Transverse colon (tissue), 4 donors: ENCODE measurements around the gene TMSB4X. TPM values are rescaled to one million over a fixed set of nuclear protein-coding genes. Genes with fewer than 3 reads are reported as not detected.
"Not testable (repeated sequence)": the region's sequence is repeated elsewhere in the genome, so short reads cannot be mapped to it uniquely, and the experiment has no call there.

ENCODE experiments used
- DNase-seq: peaks from one replicate; pipeline ENCODE4 v3.0.0-alpha.2; 2019
- H3K27ac ChIP-seq, 4 donors: fragments of 200-600 bp; sonication (generic); 2 replicates each; pipeline ENCODE4 v1.5.1; 2016 to 2018; ENCODE audit warnings: inconsistent platforms in 4 of 4
- H3K27me3 ChIP-seq: fragments of 200-600 bp; sonication (generic); 2 replicates; pipeline ENCODE4 v1.5.1; 2017; ENCODE audit warnings: inconsistent platforms
- H3K36me3 ChIP-seq, 4 donors: fragments of 200-600 bp; sonication (generic); 2 replicates each; pipeline ENCODE4 v1.5.1; 2017 to 2019; ENCODE audit warnings: inconsistent platforms in 4 of 4
- H3K4me1 ChIP-seq, 4 donors: fragments of 200-600 bp; sonication (generic); 2 replicates each; pipeline ENCODE4 v1.5.1; 2017 to 2020; ENCODE audit warnings: inconsistent platforms in 4 of 4
- H3K4me3 ChIP-seq, 4 donors: fragments of 200-600 bp; sonication (generic); 1 replicate in 1 of 4; 2 replicates in 3 of 4; pipeline versions ENCODE4 v1.5.1 to v1.6.1; 2017 to 2019; ENCODE audit warnings: inconsistent platforms in 4 of 4
- H3K9me3 ChIP-seq, 2 donors: fragments of 200-600 bp; sonication (generic); 2 replicates each; pipeline ENCODE4 v1.5.1; 2017 to 2019; ENCODE audit warnings: inconsistent platforms in 2 of 2
- EP300 ChIP-seq: sonication (generic); formaldehyde crosslinking; IDR thresholded peaks from one replicate; pipeline ENCODE4 v1.6.1; 2017; ENCODE audit warnings: antibody characterized with exemption, low read depth
- POLR2A ChIP-seq: fragments of 450-650 bp; IDR thresholded peaks from one replicate; pipeline ENCODE4 v1.6.1; 2016; ENCODE audit warnings: antibody characterized with exemption, mild to moderate bottlenecking, moderate library complexity
- POLR2AphosphoS5 ChIP-seq, 3 donors: sonication (generic); formaldehyde crosslinking; IDR thresholded peaks; one replicate each; pipeline ENCODE4 v1.6.1; 2016; ENCODE audit warnings: antibody characterized with exemption in 3 of 3
- WGBS, 2 donors: methylation state at CpG; one replicate each; pipeline ENCODE4 v1.1.5; 2018; ENCODE audit warnings: low coverage in 1 of 2; 5-methylcytosine and 5-hydroxymethylcytosine counted together
- in situ Hi-C, 4 donors: fragments of 200-750 bp; cut with MboI; loops; one replicate each; pipeline versions ENCODE4 v1.15.0 to v1.15.1; 2017; ENCODE audit warnings: low sequenced_read_pairs in 3 of 4, low pct_ligation_motif_present in 1 of 4, low pct_unique_long_range_greater_than_20kb in 1 of 4
- intact Hi-C: fragments of 100-400 bp; cut with DNase I; formaldehyde crosslinking; loops from one replicate; pipeline ENCODE4 v1.15.1; 2023; ENCODE audit warnings: low total_unique reads
- total RNA-seq, 4 donors: library from RNA; depleted of rRNA; stranded (reverse); fragments of >200 nt; gene quantifications; one replicate each; pipeline ENCODE4 v1.1.0, GENCODE V29; 2016
- TF ChIP-seq, protein P1 (sequence below), 5 experiments: fragments of 200-600 bp in 3 of 5; fragments of 450-650 bp in 2 of 5; sonication (generic) in 3 of 5; IDR thresholded peaks; 1 replicate in 2 of 5; 2 replicates in 3 of 5; pipeline ENCODE4 v1.5.1; 2016 to 2017; ENCODE audit warnings: antibody characterized with exemption in 5 of 5, inconsistent platforms in 3 of 5, mild to moderate bottlenecking in 2 of 5, moderate library complexity in 1 of 5

The TMSB4X gene
- total RNA-seq, 4 donors from 2014 or later: 680 to 4,578 (median 2,996) TPM

DNA sequence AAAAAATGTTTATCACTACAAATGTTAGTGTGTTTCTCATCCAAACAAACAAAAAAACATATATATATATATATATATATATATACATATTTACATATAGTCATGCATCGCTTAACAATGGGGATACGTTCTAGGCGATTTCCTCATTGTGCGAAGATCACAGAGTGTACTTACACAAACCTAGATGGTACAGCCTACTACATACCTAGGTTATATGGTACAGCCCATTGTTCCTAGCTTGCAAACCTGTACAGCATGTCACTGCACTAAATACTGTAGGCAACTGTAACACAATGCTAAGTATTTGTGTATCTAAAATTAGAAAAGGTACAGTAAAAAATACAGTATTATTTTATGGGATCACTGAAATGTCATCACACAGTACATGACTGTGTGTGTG, 16.4 kb upstream of the TMSB4X start:
- Histone ChIP-seq H3K27me3 (no peaks in the 10 kb centered on the region), H3K27ac (no peak overlapping the region), H3K9me3 (no peaks in the 10 kb centered on the region), H3K4me3 (no peak overlapping the region), H3K36me3 (no peaks in the 10 kb centered on the region), H3K4me1 (peaks cover 0 to 11% (median 8%) of the 10 kb centered on the region in 4 donors)
- WGBS, 2 donors: 82 to 89% methylated on average over 3 to 4 of the region's 4 CpGs
- TF ChIP-seq EP300 (no peak), POLR2A (no peak)
- intact Hi-C loops: no loop called here
- no peak for DNase-seq
- in situ Hi-C loops: loop anchor here (10.0 to 25.0 kb wide), 3 partner anchors 526 to 704 kb away; partner anchors contain the start of gene TCEANC (in 2 of the 4)

DNA sequence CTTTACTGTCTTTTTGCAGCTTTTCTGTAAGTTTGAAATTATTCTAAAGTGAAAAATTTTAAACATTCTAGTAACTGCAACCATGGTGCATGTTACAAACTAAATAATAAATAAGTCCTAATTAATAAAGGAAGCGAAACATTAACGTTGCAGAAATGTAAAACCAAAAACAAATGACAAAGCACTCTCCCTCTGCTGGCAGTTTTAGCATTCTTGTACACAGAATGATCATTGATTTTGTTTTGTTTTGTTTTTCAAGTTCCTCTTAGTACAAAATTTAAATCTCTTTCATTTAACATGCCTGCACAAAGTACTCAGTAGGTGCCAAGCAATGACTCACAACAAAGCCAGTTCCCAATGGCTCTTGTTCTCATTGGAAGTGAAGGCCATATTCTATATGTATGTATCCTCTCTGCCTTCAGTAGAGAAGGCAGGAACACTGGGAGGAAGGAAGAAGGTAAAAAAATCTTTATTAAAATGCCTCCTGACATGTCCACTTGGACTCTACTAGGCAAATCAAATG, 13.7 kb upstream of the TMSB4X start:
- TF ChIP-seq, protein P1, sequence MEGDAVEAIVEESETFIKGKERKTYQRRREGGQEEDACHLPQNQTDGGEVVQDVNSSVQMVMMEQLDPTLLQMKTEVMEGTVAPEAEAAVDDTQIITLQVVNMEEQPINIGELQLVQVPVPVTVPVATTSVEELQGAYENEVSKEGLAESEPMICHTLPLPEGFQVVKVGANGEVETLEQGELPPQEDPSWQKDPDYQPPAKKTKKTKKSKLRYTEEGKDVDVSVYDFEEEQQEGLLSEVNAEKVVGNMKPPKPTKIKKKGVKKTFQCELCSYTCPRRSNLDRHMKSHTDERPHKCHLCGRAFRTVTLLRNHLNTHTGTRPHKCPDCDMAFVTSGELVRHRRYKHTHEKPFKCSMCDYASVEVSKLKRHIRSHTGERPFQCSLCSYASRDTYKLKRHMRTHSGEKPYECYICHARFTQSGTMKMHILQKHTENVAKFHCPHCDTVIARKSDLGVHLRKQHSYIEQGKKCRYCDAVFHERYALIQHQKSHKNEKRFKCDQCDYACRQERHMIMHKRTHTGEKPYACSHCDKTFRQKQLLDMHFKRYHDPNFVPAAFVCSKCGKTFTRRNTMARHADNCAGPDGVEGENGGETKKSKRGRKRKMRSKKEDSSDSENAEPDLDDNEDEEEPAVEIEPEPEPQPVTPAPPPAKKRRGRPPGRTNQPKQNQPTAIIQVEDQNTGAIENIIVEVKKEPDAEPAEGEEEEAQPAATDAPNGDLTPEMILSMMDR (IDR thresholded peaks at IDR 0.05): no peak
- TF ChIP-seq POLR2A (no peak), EP300 (no peak), POLR2AphosphoS5 (IDR thresholded peaks at IDR 0.05) (no peak)
- intact Hi-C loops (no loop called here), in situ Hi-C loops (loop anchor here (25.0 kb wide), 2 partner anchors 526 to 701 kb away; partner anchors contain the start of gene TCEANC (in 2 of the 4))
- WGBS, 2 donors: 50 to 70% methylated on average over 2 of the region's 2 CpGs
- no peak overlapping the region for H3K27ac ChIP-seq
- H3K4me3 ChIP-seq: no peak overlapping the region
- H3K27me3 ChIP-seq: no peaks in the 10 kb centered on the region
- H3K4me1 ChIP-seq: peaks cover 0 to 9% (median 2%) of the 10 kb centered on the region in 4 donors
- DNase-seq: no peak
- no peaks in the 10 kb centered on the region for H3K36me3 ChIP-seq
- H3K9me3 ChIP-seq: no peaks in the 10 kb centered on the region

DNA sequence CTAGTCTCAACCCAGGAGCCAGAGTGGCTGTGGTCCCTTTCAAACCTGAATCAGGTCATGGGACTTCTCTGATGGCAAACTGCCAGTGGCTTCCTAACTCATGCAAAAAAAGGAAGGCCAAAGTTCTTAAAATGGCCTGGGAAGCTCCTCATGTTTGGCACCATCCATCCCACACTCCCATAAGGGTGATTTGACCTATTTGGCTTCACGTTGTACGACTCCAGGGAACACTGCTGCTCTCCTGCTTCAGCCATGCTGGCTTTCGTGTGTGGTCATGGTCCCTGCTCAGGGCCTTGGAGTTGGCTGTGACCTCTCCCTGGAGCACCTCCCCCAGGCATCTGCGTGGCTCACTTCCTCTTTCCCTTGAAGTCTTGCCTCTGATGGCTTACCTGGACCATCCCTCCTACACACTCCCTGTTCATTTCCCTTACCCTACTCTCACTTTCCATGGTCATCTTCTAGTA, 12.8 kb upstream of the TMSB4X start:
- TF ChIP-seq POLR2AphosphoS5 (IDR thresholded peaks at IDR 0.05): no peak
- no peak for TF ChIP-seq POLR2A
- TF ChIP-seq, protein P1 (IDR thresholded peaks at IDR 0.05): no peak
- TF ChIP-seq EP300: no peak
- no peak overlapping the region for H3K4me3 ChIP-seq
- in situ Hi-C loops: loop anchor here (25.0 kb wide), 2 partner anchors 525 to 700 kb away; partner anchors contain the start of gene TCEANC (in 2 of the 4)
- H3K36me3 ChIP-seq: no peaks in the 10 kb centered on the region
- H3K27me3 ChIP-seq: no peaks in the 10 kb centered on the region
- intact Hi-C loops: no loop called here
- H3K9me3 ChIP-seq: no peaks in the 10 kb centered on the region
- H3K27ac ChIP-seq: no peak overlapping the region
- DNase-seq: no peak
- peaks cover 0 to 3% (median 0%) of the 10 kb centered on the region in 4 donors for H3K4me1 ChIP-seq
- WGBS, 2 donors: 98% methylated on average over 4 of the region's 4 CpGs; no CpG with 5 or more reads in 1 of the 2 donors

DNA sequence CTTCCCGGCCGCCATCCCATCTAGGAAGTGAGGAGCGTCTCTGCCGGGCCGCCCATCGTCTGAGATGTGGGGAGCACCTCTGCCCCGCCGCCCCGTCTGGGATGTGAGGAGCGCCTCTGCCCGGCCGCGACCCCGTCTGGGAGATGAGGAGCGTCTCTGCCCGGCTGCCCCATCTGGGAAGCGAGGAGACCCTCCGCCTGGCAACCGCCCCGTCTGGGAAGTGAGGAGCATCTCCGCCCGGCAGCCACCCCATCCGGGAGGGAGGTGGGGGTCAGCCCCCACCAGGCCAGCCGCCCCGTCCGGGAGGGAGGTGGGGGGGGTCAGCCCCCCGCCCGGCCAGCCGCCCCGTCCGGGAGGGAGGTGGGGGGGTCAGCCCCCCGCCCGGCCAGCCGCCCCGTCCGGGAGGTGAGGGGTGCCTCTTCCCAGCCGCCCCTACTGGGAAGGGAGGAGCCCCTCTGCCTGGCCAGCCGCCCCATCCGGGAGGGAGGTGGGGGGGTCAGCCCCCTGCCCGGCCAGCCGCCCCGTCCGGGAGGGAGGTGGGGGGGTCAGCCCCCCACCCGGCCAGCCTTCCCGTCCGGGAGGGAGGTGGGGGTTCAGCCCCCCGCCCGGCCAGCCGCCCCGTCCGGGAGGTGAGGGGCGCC, 11.6 kb upstream of the TMSB4X start:
- in situ Hi-C loops: loop anchor here (25.0 kb wide), 2 partner anchors 524 to 699 kb away; partner anchors contain the start of gene TCEANC (in 2 of the 4)
- DNase-seq, intact Hi-C loops, H3K4me3 ChIP-seq, H3K27ac ChIP-seq, H3K9me3 ChIP-seq, H3K4me1 ChIP-seq, H3K27me3 ChIP-seq, H3K36me3 ChIP-seq: not testable (repeated sequence)
- WGBS, 2 donors: no CpG with 5 or more reads among the region's 52 CpGs

DNA sequence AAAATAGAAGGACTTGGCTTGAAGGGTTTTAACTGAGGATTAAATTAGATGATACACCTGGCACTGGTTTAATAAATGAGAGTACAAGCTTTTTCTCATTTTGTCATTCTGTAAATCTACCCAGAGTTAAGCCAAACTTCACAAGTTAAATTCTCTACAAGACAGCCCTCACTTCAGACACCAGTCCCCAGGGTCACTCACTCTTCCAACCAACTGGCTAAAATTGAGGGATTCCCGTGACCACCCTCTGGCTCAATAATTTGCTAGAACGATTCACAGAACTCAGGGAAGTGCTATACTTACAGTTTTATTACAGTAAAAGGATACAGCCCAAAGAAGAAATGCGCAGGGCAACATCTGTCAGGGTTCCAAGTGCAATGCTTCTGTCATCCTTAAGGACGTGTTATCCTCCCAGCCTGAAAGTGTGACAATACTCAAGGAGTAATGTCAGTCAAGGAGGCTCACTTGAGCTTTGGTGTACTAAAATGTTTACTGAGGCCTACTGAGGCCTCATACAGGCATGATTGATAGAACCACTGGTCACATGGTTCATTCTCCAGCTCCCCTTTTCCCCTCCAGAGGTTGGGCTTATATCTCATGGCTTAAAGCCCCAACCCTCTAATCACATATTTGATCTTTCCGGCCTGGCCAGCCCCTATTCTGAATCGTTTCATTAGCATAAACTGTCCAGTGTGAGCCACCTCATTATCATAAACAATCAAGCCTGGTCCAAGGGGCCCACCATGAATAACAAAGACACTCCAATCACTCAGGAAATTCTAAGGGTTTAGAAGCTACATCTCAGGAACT, 9.6 kb upstream of the TMSB4X start:
- no peaks in the 10 kb centered on the region for H3K9me3 ChIP-seq
- DNase-seq: no peak
- H3K4me3 ChIP-seq: no peak overlapping the region
- in situ Hi-C loops (loop anchor here (25.0 kb wide), 2 partner anchors 522 to 697 kb away; partner anchors contain the start of gene TCEANC (in 2 of the 4)), intact Hi-C loops (no loop called here)
- TF ChIP-seq, protein P1 (IDR thresholded peaks at IDR 0.05): no peak
- TF ChIP-seq EP300: no peak
- TF ChIP-seq POLR2AphosphoS5 (IDR thresholded peaks at IDR 0.05): no peak
- no peak for TF ChIP-seq POLR2A
- no peaks in the 10 kb centered on the region for H3K27me3 ChIP-seq
- H3K27ac ChIP-seq: no peak overlapping the region
- H3K36me3 ChIP-seq: no peaks in the 10 kb centered on the region
- no peaks in the 10 kb centered on the region for H3K4me1 ChIP-seq
- 74 to 77% methylated on average over 2 to 6 of the region's 6 CpGs for WGBS, 2 donors
